Muscle of leg (tissue), 11 donors: ENCODE measurements around the gene SH3RF2. TPM values are rescaled to one million over a fixed set of nuclear protein-coding genes. Genes with fewer than 3 reads are reported as not detected.
A peak's percentile ranks its signal among the peaks of the same experiment; 100 is the strongest.

Experiments used
- DNase-seq: peaks from one replicate; pipeline ENCODE4 v3.0.0; 2013
- H3K27ac ChIP-seq: one replicate; pipeline ENCODE4 v1.5.1; 2013; ENCODE audit warnings: mild to moderate bottlenecking, low read length, control low read depth
- H3K27me3 ChIP-seq: one replicate; pipeline ENCODE4 v1.6.1; 2013; ENCODE audit warnings: low read length; ENCODE audit not compliant: control insufficient read depth, insufficient read depth
- H3K36me3 ChIP-seq: one replicate; pipeline ENCODE4 v1.6.1; 2013; ENCODE audit warnings: low read length; ENCODE audit not compliant: control insufficient read depth, insufficient read depth
- H3K4me1 ChIP-seq: one replicate; pipeline ENCODE4 v1.6.1; 2013; ENCODE audit warnings: low read length; ENCODE audit not compliant: control insufficient read depth, insufficient read depth
- H3K4me3 ChIP-seq: one replicate; pipeline ENCODE4 v1.5.1; 2013; ENCODE audit warnings: low read length, control low read depth
- H3K9me3 ChIP-seq: replicated peaks from 2 replicates; pipeline ENCODE4 v1.6.1; 2013; ENCODE audit warnings: low read depth, low read length; ENCODE audit not compliant: control insufficient read depth
- WGBS: methylation state at CpG from one replicate; pipeline ENCODE4 v1.1.5; 2013; ENCODE audit warnings: missing lambda C conversion rate; ENCODE audit not compliant: insufficient coverage; 5-methylcytosine and 5-hydroxymethylcytosine counted together
- polyA plus RNA-seq, 8 donors: library from polyadenylated mRNA; unstranded; fragments of 120-200 nt; gene quantifications; one replicate each; pipeline versions ENCODE4 v1.2.1 to v1.2.3, GENCODE V29; 2013; ENCODE audit warnings: inconsistent platforms in 1 of 8, low replicate concordance in 1 of 8; ENCODE audit not compliant: insufficient read length in 8 of 8, insufficient read depth in 1 of 8
- total RNA-seq: library from RNA; stranded (reverse); fragments of 120-200 nt; gene quantifications from one replicate; pipeline ENCODE4 v1.2.4, GENCODE V29; 2013

Gene SH3RF2
- total and polyA plus RNA-seq, 9 donors, result 3.8 to 12.9 (median 8.2) TPM

DNA sequence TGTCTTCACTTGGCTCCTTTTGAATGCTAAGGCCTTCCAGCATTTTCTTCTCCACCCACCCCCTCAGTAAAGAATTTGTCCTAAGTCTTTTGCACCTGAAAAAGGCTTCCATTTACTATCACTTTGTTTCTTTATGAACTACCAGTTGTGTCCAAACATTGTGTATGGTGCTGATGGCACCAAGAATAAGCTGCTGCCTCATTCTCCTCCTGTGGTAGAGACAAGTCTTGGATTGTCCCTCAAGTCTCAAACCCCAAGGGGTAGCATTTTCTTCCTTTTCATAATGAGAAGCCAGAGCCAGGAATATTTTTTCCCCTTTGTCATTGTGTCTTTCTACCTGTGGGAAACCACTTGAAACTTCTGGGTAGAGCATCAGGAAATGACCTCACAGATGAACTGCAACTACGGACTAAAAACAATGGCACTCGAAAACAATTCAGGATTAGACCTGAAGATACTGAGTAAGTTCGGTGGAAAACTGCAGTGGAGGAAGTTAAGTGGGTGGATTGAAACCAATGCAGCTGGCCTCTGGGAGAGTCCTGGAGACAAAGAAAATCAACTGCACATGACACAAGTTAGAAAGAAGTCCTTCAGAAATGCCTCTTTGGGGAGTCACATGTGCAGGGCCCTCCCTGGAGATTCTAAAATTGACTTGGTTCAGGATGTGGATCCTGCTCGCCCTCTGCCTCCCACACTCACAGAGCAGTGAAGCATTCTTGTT, 80.5 kb downstream of the SH3RF2 start:
- peak; percentile 40 for DNase-seq
- WGBS, result 76% methylated on average over 4 of the region's 4 CpGs
- no peaks in the 10 kb centered on the region for H3K27me3 ChIP-seq
- no peaks in the 10 kb centered on the region for H3K9me3 ChIP-seq
- peak overlapping the region; percentile 53 for H3K27ac ChIP-seq
- H3K36me3 ChIP-seq, result no peaks in the 10 kb centered on the region
- H3K4me3 ChIP-seq, result no peak overlapping the region
- no peaks in the 10 kb centered on the region for H3K4me1 ChIP-seq

DNA sequence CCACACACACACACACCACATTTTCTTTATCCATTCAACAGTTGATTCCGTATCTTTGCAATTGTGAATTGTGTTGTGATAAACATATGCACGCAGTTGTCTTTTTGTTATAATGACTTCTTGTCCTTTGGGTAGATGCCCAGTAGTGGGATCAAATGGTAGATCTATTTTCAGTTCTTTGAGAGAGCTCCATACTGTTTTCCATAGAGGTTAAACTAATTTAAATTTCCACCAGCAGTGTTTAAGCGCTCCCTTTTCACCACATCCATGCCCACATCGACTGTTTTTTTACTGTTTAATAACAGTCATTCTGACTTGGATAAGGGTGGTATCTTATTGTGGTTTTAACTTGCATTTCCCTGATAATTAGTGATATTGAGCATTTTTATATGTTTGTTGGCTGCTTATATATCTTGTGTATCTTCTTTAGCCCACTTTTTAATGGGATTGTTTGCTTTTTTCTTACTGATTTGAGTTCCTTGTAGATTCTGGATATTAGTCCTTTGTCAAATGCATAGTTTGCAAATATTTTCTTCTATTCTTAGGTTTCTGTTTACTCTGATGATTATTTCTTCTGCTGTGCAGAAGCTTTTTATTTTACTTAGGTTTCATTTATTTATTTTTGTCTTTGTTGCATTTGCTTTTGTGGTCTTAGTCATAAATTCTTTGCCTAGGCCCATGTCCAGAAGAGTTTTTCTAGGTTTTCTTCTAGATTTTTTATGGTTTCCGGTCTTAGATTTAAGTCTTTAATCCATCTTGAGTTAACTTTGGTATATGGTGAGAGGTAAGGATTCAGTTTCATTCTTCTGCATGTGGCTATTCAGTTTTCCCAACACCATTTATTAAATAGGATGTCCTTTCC, 82.4 kb downstream of the SH3RF2 start:
- no peaks in the 10 kb centered on the region for H3K9me3 ChIP-seq
- no peak overlapping the region for H3K27ac ChIP-seq
- H3K4me1 ChIP-seq, result no peaks in the 10 kb centered on the region
- DNase-seq, result peak; percentile 13
- H3K4me3 ChIP-seq, result no peak overlapping the region
- no peaks in the 10 kb centered on the region for H3K27me3 ChIP-seq
- WGBS, result no CpG with 5 or more reads among the region's 5 CpGs
- H3K36me3 ChIP-seq, result no peaks in the 10 kb centered on the region

GRCh38 chr5:146020100-146020499, 83.7 kb downstream of the SH3RF2 start:
- DNase-seq, result no peak
- Histone ChIP-seq H3K36me3 (no peaks in the 10 kb centered on the region), H3K27me3 (no peaks in the 10 kb centered on the region), H3K9me3 (no peaks in the 10 kb centered on the region), H3K4me1 (no peaks in the 10 kb centered on the region), H3K4me3 (no peak overlapping the region), H3K27ac (no peak overlapping the region)
- 44% methylated on average over 2 of the region's 2 CpGs for WGBS

GRCh38 chr5:146024034-146024433, 87.7 kb downstream of the SH3RF2 start:
- no peaks in the 10 kb centered on the region for H3K9me3 ChIP-seq
- H3K36me3 ChIP-seq, result no peaks in the 10 kb centered on the region
- no peak for DNase-seq
- H3K27me3 ChIP-seq, result no peaks in the 10 kb centered on the region
- H3K4me1 ChIP-seq, result no peaks in the 10 kb centered on the region
- WGBS, result no CpG with 5 or more reads among the region's 3 CpGs
- no peak overlapping the region for H3K27ac ChIP-seq
- no peak overlapping the region for H3K4me3 ChIP-seq

GRCh38 chr5:146025114-146025680, 88.8 kb downstream of the SH3RF2 start:
- WGBS, result 77% methylated on average over 2 of the region's 4 CpGs
- Histone ChIP-seq H3K4me1 (no peaks in the 10 kb centered on the region), H3K4me3 (no peak overlapping the region), H3K27me3 (no peaks in the 10 kb centered on the region), H3K27ac (no peak overlapping the region), H3K9me3 (no peaks in the 10 kb centered on the region), H3K36me3 (no peaks in the 10 kb centered on the region)
- no peak for DNase-seq

- Histone ChIP-seq H3K27me3 (no peaks in the 10 kb centered on the region), H3K36me3 (no peaks in the 10 kb centered on the region), H3K27ac (no peak overlapping the region), H3K9me3 (no peaks in the 10 kb centered on the region), H3K4me1 (no peaks in the 10 kb centered on the region), H3K4me3 (no peak overlapping the region)
- no CpG with 5 or more reads among the region's 1 CpG for WGBS
- DNase-seq, result no peak
Observed at GRCh38 chr5:146025681-146026080, 89.3 kb downstream of the SH3RF2 start.

- Histone ChIP-seq H3K4me1 (no peaks in the 10 kb centered on the region), H3K36me3 (no peaks in the 10 kb centered on the region), H3K9me3 (no peaks in the 10 kb centered on the region), H3K4me3 (no peak overlapping the region), H3K27ac (no peak overlapping the region), H3K27me3 (no peaks in the 10 kb centered on the region)
- DNase-seq, result no peak
- WGBS, result no CpG with 5 or more reads among the region's 8 CpGs
Observed at GRCh38 chr5:146026307-146027010, 90.1 kb downstream of the SH3RF2 start.

DNA sequence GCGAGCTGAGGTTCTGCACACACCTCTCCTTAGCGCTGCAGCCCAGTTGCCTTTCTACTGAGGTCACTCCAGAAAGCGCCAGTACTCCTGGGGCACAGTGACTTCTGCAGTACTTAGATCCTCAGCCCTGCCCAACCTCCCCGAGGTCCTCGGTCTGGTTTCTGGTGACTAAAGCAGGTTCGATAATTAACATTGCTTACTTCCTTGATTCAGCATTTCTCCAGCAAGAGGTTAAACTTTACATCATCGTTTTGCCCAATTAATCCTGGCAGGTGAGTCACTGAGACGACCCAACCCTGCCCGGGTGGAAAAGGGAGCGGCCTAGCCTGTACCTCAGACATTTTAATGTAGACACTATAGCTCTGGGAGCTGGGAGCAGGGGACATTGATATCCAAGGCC, 91.4 kb downstream of the SH3RF2 start:
- Histone ChIP-seq H3K4me1 (no peaks in the 10 kb centered on the region), H3K4me3 (no peak overlapping the region), H3K36me3 (no peaks in the 10 kb centered on the region), H3K27ac (no peak overlapping the region), H3K9me3 (no peaks in the 10 kb centered on the region), H3K27me3 (no peaks in the 10 kb centered on the region)
- DNase-seq, result no peak
- WGBS, result 81% methylated on average over 8 of the region's 10 CpGs

DNA sequence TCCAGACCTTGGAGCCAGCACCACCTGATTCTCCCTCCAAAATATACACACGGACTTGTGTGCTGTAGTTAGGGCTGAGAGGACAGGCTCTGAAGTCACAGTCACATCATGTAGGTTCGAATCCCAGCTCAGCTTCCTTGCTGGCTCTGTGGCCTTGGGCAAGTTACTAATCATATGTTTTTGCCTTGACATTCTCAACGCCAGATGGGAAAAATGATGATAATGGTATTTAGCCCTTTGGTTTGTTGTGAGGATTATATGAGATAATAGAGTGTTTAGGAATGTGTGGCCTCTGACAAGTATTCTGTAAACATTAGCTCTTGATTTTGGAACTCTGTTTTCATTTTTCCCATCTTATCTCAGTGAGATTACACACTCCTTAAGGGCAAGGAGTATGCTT, 96.5 kb downstream of the SH3RF2 start:
- Histone ChIP-seq H3K27ac (no peak overlapping the region), H3K4me1 (no peaks in the 10 kb centered on the region), H3K36me3 (no peaks in the 10 kb centered on the region), H3K27me3 (no peaks in the 10 kb centered on the region), H3K9me3 (no peaks in the 10 kb centered on the region), H3K4me3 (no peak overlapping the region)
- DNase-seq, result no peak
- WGBS, result no CpG with 5 or more reads among the region's 3 CpGs

DNA sequence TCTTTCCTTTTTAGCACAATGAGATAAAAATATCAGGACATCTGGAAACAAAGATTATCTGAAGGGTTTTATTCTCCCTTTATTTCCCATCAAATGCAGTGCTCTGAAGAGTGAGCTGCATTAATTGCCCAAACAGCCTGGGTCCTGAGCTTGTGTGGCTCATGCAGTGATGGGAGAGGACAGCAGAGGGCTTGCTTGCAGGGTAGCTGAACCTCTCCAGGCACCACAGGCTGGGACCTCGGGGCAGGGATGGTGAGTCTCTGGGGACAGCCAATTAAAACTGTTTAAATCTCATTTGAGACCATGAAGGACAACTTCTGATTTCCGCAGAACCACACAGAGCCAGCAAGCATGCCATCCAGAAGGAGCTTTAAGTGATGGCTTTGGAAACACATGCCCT, 97.7 kb downstream of the SH3RF2 start:
- 58% methylated on average over 2 of the region's 2 CpGs for WGBS
- no peaks in the 10 kb centered on the region for H3K27me3 ChIP-seq
- H3K9me3 ChIP-seq, result no peaks in the 10 kb centered on the region

More for the DNA sequence above, 97.7 kb downstream of the SH3RF2 start:
- Histone ChIP-seq H3K27ac (no peak overlapping the region), H3K4me1 (no peaks in the 10 kb centered on the region), H3K36me3 (no peaks in the 10 kb centered on the region), H3K4me3 (no peak overlapping the region)
- no peak for DNase-seq
